GM23338 (cell line): ENCODE data around the gene IGF1R. TPM values are rescaled to one million over a fixed set of nuclear protein-coding genes. Genes with fewer than 3 reads are reported as not detected.

Source experiments
- ATAC-seq: fragments of 200-7000 bp; cut with Tn5 transposase; 3 replicates; pipeline ENCODE4 v1.9.1; 2020
- DNase-seq: peaks from one replicate; pipeline ENCODE4 v3.0.0-alpha.2; 2015; ENCODE audit warnings: low spot score
- H2AFZ ChIP-seq: fragments of 200-600 bp; sonication (generic); 2 replicates; pipeline ENCODE4 v1.8.0; 2016; ENCODE audit warnings: antibody characterized with exemption, mild to moderate bottlenecking, moderate library complexity
- H3F3A ChIP-seq: fragments of 200-600 bp; sonication (generic); replicated peaks from 2 replicates; pipeline ENCODE4 v1.8.0; 2017; ENCODE audit warnings: antibody characterized with exemption, mixed run types, low read depth
- H3K27ac ChIP-seq: fragments of 200-600 bp; sonication (generic); 2 replicates; pipeline ENCODE4 v1.6.1; 2016; ENCODE audit warnings: low read depth
- H3K27me3 ChIP-seq: fragments of 200-600 bp; sonication (generic); 2 replicates; pipeline ENCODE4 v1.8.0; 2016; ENCODE audit warnings: mild to moderate bottlenecking, mixed run types, moderate library complexity; ENCODE audit not compliant: insufficient read depth
- H3K36me3 ChIP-seq: fragments of 200-600 bp; sonication (generic); 2 replicates; pipeline ENCODE4 v1.8.0; 2016; ENCODE audit warnings: mild to moderate bottlenecking; ENCODE audit not compliant: insufficient read depth
- H3K4me1 ChIP-seq: fragments of 200-600 bp; sonication (generic); 2 replicates; pipeline ENCODE4 v1.8.0; 2016; ENCODE audit warnings: mild to moderate bottlenecking, moderate library complexity; ENCODE audit not compliant: insufficient read depth
- H3K4me2 ChIP-seq: fragments of 200-600 bp; sonication (generic); 2 replicates; pipeline ENCODE4 v1.7.1; 2017; ENCODE audit warnings: mixed run types
- H3K4me3 ChIP-seq: fragments of 200-600 bp; sonication (generic); 2 replicates; pipeline ENCODE4 v1.6.1; 2016; ENCODE audit warnings: mixed run types
- H3K79me2 ChIP-seq: fragments of 200-600 bp; sonication (generic); replicated peaks from 2 replicates; pipeline ENCODE4 v1.8.0; 2017; ENCODE audit warnings: mild to moderate bottlenecking; ENCODE audit not compliant: insufficient read depth
- H3K9me2 ChIP-seq: fragments of 200-600 bp; sonication (generic); 2 replicates; pipeline ENCODE4 v1.8.0; 2017; ENCODE audit not compliant: insufficient read depth
- H4K20me1 ChIP-seq: fragments of 200-600 bp; sonication (generic); replicated peaks from 2 replicates; pipeline ENCODE4 v1.8.0; 2017; ENCODE audit warnings: mild to moderate bottlenecking; ENCODE audit not compliant: insufficient read depth
- H3K27ac Mint-ChIP-seq: 2 replicates; pipeline ENCODE4 v1.8.0; 2020; ENCODE audit warnings: inconsistent platforms, mild to moderate bottlenecking, moderate library complexity, mixed read lengths
- H3K27me3 Mint-ChIP-seq: 3 replicates; pipeline ENCODE4 v1.8.0; 2022; ENCODE audit warnings: low read depth, mild to moderate bottlenecking, moderate library complexity, mixed read lengths, inconsistent platforms; ENCODE audit not compliant: insufficient read depth, poor library complexity
- H3K36me3 Mint-ChIP-seq: 3 replicates; pipeline ENCODE4 v1.8.0; 2021; ENCODE audit warnings: low read depth, mild to moderate bottlenecking, inconsistent platforms, moderate library complexity, mixed read lengths
- H3K4me1 Mint-ChIP-seq: 3 replicates; pipeline ENCODE4 v1.8.0; 2020; ENCODE audit warnings: mild to moderate bottlenecking, inconsistent platforms, mixed read lengths
- H3K4me3 Mint-ChIP-seq: 3 replicates; pipeline ENCODE4 v1.8.0; 2021; ENCODE audit warnings: moderate library complexity, mild to moderate bottlenecking, inconsistent platforms, mixed read lengths
- H3K9me3 Mint-ChIP-seq: 3 replicates; pipeline ENCODE4 v1.8.0; 2020; ENCODE audit warnings: moderate library complexity, mild to moderate bottlenecking, inconsistent platforms, mixed read lengths
- CREB1 ChIP-seq: fragments of 250-450 bp; sonication (Bioruptor Pico); IDR thresholded peaks from 2 replicates; pipeline ENCODE4 v1.5.0; 2020; ENCODE audit warnings: low read depth, mild to moderate bottlenecking, moderate library complexity
- EZH2 ChIP-seq: fragments of 200-600 bp; sonication (generic); IDR thresholded peaks from one replicate; pipeline ENCODE4 v1.8.0; 2017; ENCODE audit warnings: antibody characterized with exemption, mild to moderate bottlenecking, low read depth; ENCODE audit not compliant: unreplicated experiment
- EZH2phosphoT487 ChIP-seq: fragments of 200-600 bp; sonication (generic); IDR thresholded peaks from one replicate; pipeline ENCODE4 v1.8.1; 2018; ENCODE audit warnings: antibody characterized with exemption; ENCODE audit not compliant: unreplicated experiment
- JUNB ChIP-seq: IDR thresholded peaks from one replicate; pipeline ENCODE4 v1.6.1; 2016; ENCODE audit warnings: antibody characterized with exemption; ENCODE audit not compliant: unreplicated experiment
- NANOG ChIP-seq: IDR thresholded peaks from 2 replicates; pipeline ENCODE4 v1.6.1; 2016; ENCODE audit warnings: antibody characterized with exemption, borderline replicate concordance
- POLR2AphosphoS5 ChIP-seq: IDR thresholded peaks from 2 replicates; pipeline ENCODE4 v1.6.1; 2016; ENCODE audit warnings: antibody characterized with exemption, low read depth
- REST ChIP-seq: IDR thresholded peaks from one replicate; pipeline ENCODE4 v1.6.1; 2018; ENCODE audit warnings: antibody characterized with exemption; ENCODE audit not compliant: unreplicated experiment
- STAT1 ChIP-seq: IDR thresholded peaks from one replicate; pipeline ENCODE4 v1.6.1; 2016; ENCODE audit warnings: antibody characterized with exemption; ENCODE audit not compliant: unreplicated experiment
- ZNF114 ChIP-seq: fragments of 250-450 bp; sonication (Bioruptor Pico); IDR thresholded peaks from 2 replicates; pipeline ENCODE4 v1.5.0; 2020; ENCODE audit warnings: mild to moderate bottlenecking, moderate library complexity
- ZNF331 ChIP-seq: fragments of 250-450 bp; sonication (Bioruptor Pico); IDR thresholded peaks from 2 replicates; pipeline ENCODE4 v1.5.0; 2020; ENCODE audit warnings: low read depth, mild to moderate bottlenecking, moderate library complexity
- polyA plus RNA-seq: library from polyadenylated mRNA; unstranded; fragments of >200 nt; fragmentation: Nextera tagmentation; extraction: Ambion mirVana; gene quantifications from 2 replicates; pipeline ENCODE4 v1.2.1, GENCODE V29; 2016
- total RNA-seq: library from RNA; depleted of rRNA; stranded (reverse); fragments of >200 nt; shearing (Covaris generic); gene quantifications from 2 replicates; pipeline ENCODE4 v1.2.3, GENCODE V29; 2014
- TF ChIP-seq, protein P1 (sequence below): IDR thresholded peaks from 2 replicates; pipeline ENCODE4 v1.6.1; 2016; ENCODE audit warnings: antibody characterized with exemption
- TF ChIP-seq, protein P2 (sequence below): fragments of 250-450 bp; sonication (Bioruptor Pico); IDR thresholded peaks from 2 replicates; pipeline ENCODE4 v1.5.0; 2020; ENCODE audit warnings: mild to moderate bottlenecking, moderate library complexity
- TF ChIP-seq, protein P3 (sequence below), 2 experiments: fragments of 200-600 bp in 1 of 2; sonication (generic) in 1 of 2; conservative IDR thresholded peaks; 2 replicates each; pipeline versions ENCODE4 v1.5.1 to v1.6.1; 2016 to 2017; ENCODE audit warnings: antibody characterized with exemption in 2 of 2, low read depth in 2 of 2, mild to moderate bottlenecking in 2 of 2, moderate library complexity in 1 of 2

Gene IGF1R
- total and polyA plus RNA-seq, 2 experiments from 2014 or later, result 20.4 to 92.2 TPM

- Histone ChIP-seq H3K4me1 (peaks cover 79% of the 10 kb centered on the region), H3K36me3 (no peaks in the 10 kb centered on the region), H3K4me2 (peak overlapping the region; percentile 37; the same call in 1 of the 2 replicates), H2AFZ (no peak overlapping the region), H3K4me3 (no peak overlapping the region), H3K27me3 (no peaks in the 10 kb centered on the region), H3K27ac (no peak overlapping the region), H3K79me2 (peaks cover 96% of the 10 kb centered on the region), H3F3A (0 out of 2 replicates have a peak, but pooled peaks cover 4% of the 10 kb centered on the region), H4K20me1 (peaks cover 38% of the 10 kb centered on the region), H3K9me2 (no peaks in the 10 kb centered on the region)
- Mint-ChIP-seq H3K9me3 (no peaks in the 10 kb centered on the region), H3K4me1 (peaks cover 86% of the 10 kb centered on the region), H3K36me3 (no peaks in the 10 kb centered on the region), H3K27ac (no peak overlapping the region), H3K4me3 (no peak overlapping the region), H3K27me3 (peaks cover 10% of the 10 kb centered on the region)
- no peak for DNase-seq
- no peak for ATAC-seq
- no peak for TF ChIP-seq ZNF331 (CRISPR knock-in tag)
- TF ChIP-seq, protein P1, sequence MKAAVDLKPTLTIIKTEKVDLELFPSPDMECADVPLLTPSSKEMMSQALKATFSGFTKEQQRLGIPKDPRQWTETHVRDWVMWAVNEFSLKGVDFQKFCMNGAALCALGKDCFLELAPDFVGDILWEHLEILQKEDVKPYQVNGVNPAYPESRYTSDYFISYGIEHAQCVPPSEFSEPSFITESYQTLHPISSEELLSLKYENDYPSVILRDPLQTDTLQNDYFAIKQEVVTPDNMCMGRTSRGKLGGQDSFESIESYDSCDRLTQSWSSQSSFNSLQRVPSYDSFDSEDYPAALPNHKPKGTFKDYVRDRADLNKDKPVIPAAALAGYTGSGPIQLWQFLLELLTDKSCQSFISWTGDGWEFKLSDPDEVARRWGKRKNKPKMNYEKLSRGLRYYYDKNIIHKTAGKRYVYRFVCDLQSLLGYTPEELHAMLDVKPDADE, result no peak
- no peak for TF ChIP-seq ZNF114
- TF ChIP-seq NANOG, result no peak
- TF ChIP-seq EZH2, result no peak
- no peak for TF ChIP-seq POLR2AphosphoS5
- TF ChIP-seq, protein P2, sequence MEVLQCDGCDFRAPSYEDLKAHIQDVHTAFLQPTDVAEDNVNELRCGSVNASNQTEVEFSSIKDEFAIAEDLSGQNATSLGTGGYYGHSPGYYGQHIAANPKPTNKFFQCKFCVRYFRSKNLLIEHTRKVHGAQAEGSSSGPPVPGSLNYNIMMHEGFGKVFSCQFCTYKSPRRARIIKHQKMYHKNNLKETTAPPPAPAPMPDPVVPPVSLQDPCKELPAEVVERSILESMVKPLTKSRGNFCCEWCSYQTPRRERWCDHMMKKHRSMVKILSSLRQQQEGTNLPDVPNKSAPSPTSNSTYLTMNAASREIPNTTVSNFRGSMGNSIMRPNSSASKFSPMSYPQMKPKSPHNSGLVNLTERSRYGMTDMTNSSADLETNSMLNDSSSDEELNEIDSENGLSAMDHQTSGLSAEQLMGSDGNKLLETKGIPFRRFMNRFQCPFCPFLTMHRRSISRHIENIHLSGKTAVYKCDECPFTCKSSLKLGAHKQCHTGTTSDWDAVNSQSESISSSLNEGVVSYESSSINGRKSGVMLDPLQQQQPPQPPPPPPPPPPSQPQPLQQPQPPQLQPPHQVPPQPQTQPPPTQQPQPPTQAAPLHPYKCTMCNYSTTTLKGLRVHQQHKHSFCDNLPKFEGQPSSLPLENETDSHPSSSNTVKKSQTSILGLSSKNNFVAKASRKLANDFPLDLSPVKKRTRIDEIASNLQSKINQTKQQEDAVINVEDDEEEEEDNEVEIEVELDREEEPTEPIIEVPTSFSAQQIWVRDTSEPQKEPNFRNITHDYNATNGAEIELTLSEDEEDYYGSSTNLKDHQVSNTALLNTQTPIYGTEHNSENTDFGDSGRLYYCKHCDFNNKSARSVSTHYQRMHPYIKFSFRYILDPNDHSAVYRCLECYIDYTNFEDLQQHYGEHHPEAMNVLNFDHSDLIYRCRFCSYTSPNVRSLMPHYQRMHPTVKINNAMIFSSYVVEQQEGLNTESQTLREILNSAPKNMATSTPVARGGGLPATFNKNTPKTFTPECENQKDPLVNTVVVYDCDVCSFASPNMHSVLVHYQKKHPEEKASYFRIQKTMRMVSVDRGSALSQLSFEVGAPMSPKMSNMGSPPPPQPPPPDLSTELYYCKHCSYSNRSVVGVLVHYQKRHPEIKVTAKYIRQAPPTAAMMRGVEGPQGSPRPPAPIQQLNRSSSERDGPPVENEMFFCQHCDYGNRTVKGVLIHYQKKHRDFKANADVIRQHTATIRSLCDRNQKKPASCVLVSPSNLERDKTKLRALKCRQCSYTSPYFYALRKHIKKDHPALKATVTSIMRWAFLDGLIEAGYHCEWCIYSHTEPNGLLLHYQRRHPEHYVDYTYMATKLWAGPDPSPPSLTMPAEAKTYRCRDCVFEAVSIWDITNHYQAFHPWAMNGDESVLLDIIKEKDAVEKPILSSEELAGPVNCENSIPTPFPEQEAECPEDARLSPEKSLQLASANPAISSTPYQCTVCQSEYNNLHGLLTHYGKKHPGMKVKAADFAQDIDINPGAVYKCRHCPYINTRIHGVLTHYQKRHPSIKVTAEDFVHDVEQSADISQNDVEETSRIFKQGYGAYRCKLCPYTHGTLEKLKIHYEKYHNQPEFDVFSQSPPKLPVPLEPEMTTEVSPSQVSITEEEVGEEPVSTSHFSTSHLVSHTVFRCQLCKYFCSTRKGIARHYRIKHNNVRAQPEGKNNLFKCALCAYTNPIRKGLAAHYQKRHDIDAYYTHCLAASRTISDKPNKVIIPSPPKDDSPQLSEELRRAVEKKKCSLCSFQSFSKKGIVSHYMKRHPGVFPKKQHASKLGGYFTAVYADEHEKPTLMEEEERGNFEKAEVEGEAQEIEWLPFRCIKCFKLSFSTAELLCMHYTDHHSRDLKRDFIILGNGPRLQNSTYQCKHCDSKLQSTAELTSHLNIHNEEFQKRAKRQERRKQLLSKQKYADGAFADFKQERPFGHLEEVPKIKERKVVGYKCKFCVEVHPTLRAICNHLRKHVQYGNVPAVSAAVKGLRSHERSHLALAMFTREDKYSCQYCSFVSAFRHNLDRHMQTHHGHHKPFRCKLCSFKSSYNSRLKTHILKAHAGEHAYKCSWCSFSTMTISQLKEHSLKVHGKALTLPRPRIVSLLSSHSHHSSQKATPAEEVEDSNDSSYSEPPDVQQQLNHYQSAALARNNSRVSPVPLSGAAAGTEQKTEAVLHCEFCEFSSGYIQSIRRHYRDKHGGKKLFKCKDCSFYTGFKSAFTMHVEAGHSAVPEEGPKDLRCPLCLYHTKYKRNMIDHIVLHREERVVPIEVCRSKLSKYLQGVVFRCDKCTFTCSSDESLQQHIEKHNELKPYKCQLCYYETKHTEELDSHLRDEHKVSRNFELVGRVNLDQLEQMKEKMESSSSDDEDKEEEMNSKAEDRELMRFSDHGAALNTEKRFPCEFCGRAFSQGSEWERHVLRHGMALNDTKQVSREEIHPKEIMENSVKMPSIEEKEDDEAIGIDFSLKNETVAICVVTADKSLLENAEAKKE (CRISPR knock-in tag), result no peak
- TF ChIP-seq REST, result no peak
- TF ChIP-seq CREB1, result no peak
- no peak for TF ChIP-seq STAT1
- TF ChIP-seq EZH2phosphoT487, result no peak
- no peak for TF ChIP-seq JUNB
- TF ChIP-seq, protein P3, sequence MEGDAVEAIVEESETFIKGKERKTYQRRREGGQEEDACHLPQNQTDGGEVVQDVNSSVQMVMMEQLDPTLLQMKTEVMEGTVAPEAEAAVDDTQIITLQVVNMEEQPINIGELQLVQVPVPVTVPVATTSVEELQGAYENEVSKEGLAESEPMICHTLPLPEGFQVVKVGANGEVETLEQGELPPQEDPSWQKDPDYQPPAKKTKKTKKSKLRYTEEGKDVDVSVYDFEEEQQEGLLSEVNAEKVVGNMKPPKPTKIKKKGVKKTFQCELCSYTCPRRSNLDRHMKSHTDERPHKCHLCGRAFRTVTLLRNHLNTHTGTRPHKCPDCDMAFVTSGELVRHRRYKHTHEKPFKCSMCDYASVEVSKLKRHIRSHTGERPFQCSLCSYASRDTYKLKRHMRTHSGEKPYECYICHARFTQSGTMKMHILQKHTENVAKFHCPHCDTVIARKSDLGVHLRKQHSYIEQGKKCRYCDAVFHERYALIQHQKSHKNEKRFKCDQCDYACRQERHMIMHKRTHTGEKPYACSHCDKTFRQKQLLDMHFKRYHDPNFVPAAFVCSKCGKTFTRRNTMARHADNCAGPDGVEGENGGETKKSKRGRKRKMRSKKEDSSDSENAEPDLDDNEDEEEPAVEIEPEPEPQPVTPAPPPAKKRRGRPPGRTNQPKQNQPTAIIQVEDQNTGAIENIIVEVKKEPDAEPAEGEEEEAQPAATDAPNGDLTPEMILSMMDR (conservative IDR thresholded peaks at IDR 0.05; ENCODE audit: low read depth in 2 of 2), result no peak
Observed at GRCh38 chr15:98856532-98856907, 208.2 kb downstream of the IGF1R start.
